Brain microvascular endothelial cell (primary cell): ENCODE results near the gene MVK.

ENCODE experiments used
- DNase-seq: peaks from one replicate; pipeline ENCODE4 v3.0.0-alpha.2; 2020
- H3K27ac ChIP-seq: fragments of 250-450 bp; sonication (Bioruptor Pico); 2 replicates; pipeline ENCODE4 v1.5.1; 2020; ENCODE audit warnings: mild to moderate bottlenecking, moderate library complexity
- H3K27me3 ChIP-seq: fragments of 250-450 bp; sonication (Bioruptor Pico); replicated peaks from 2 replicates; pipeline ENCODE4 v1.5.1; 2020; ENCODE audit warnings: mild to moderate bottlenecking
- H3K36me3 ChIP-seq: fragments of 250-450 bp; sonication (Bioruptor Pico); replicated peaks from 2 replicates; pipeline ENCODE4 v1.5.1; 2020; ENCODE audit warnings: mild to moderate bottlenecking
- H3K4me3 ChIP-seq: 2 replicates; pipeline ENCODE4 v1.5.1; 2011; ENCODE audit warnings: low read depth, mild to moderate bottlenecking, control low read depth, low read length, moderate library complexity
- in situ Hi-C: cut with HindIII; loops from 2 replicates; pipeline ENCODE4 v1.10.0; 2017; ENCODE audit warnings: low sequenced_read_pairs, low pct_ligation_motif_present
- TF ChIP-seq, protein P1 (sequence below): IDR thresholded peaks from 2 replicates; pipeline ENCODE4 v1.5.1; 2011; ENCODE audit warnings: low read depth, mild to moderate bottlenecking, moderate library complexity, low read length, control low read depth, inconsistent platforms; ENCODE audit errors: missing control alignments

MVK gene

DNA sequence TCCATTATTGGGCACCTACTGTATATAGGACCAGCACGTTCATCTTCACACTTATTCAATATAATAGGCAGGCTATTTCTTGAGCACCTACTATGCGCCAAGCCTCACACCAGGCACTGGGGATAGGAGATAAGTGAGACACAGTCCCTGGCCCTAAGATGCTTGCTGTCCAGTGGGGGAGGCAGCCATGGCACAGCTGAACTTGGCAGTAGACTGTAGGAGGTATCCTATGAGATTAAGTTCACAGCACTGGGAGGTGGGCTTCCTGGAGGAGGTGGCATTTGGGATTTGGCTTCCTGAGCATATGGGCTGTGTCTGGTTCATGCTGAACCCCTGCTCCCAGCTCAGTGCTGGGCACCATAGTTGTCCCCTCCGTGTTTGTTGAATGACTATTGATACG lies 65.1 kb downstream of the MVK start:
- in situ Hi-C loops = no loop called here
- Histone ChIP-seq H3K36me3 (no peaks in the 10 kb centered on the region), H3K27ac (no peak overlapping the region), H3K4me3 (no peak overlapping the region), H3K27me3 (no peaks in the 10 kb centered on the region)
- TF ChIP-seq, protein P1, sequence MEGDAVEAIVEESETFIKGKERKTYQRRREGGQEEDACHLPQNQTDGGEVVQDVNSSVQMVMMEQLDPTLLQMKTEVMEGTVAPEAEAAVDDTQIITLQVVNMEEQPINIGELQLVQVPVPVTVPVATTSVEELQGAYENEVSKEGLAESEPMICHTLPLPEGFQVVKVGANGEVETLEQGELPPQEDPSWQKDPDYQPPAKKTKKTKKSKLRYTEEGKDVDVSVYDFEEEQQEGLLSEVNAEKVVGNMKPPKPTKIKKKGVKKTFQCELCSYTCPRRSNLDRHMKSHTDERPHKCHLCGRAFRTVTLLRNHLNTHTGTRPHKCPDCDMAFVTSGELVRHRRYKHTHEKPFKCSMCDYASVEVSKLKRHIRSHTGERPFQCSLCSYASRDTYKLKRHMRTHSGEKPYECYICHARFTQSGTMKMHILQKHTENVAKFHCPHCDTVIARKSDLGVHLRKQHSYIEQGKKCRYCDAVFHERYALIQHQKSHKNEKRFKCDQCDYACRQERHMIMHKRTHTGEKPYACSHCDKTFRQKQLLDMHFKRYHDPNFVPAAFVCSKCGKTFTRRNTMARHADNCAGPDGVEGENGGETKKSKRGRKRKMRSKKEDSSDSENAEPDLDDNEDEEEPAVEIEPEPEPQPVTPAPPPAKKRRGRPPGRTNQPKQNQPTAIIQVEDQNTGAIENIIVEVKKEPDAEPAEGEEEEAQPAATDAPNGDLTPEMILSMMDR = no peak
- DNase-seq = no peak

DNA sequence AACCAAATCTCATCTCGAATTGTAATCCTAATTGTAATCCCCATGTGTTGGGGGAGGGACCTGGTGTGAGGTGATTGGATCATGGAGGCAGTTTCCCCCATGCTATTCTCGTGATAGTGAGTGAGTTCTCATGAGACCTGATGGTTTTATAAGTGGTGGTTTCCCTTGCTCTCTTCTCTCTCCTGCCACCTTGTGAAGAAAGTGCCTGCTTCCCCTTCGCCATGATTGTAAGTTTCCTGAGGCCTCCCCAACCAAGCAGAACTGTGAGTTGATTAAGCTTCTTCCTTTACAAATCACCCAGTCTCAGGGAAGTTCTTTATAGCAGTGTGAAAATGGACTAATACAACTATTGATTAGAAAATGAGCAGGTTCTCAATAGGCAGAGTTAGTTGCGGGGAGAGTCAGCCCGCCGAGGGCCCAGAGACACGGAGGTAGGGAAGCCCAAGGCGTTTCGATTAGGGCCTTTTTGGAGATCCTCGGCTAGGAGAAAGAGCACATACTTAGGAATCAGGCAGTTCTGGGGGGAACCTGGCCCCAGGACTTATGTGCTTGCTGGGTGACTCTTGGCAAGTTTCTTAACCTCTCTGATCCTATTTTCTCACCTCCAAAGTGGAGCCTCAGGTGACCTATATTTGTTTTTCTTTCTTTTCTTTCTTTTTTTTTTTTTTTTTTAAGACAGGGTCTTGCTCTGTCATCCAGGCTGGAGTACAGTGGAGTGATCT lies 65.7 kb downstream of the MVK start:
- no peaks in the 10 kb centered on the region for H3K36me3 ChIP-seq
- in situ Hi-C loops = no loop called here
- H3K4me3 ChIP-seq = no peak overlapping the region
- TF ChIP-seq, protein P1 = no peak
- no peak overlapping the region for H3K27ac ChIP-seq
- H3K27me3 ChIP-seq = no peaks in the 10 kb centered on the region
- DNase-seq = no peak

DNA sequence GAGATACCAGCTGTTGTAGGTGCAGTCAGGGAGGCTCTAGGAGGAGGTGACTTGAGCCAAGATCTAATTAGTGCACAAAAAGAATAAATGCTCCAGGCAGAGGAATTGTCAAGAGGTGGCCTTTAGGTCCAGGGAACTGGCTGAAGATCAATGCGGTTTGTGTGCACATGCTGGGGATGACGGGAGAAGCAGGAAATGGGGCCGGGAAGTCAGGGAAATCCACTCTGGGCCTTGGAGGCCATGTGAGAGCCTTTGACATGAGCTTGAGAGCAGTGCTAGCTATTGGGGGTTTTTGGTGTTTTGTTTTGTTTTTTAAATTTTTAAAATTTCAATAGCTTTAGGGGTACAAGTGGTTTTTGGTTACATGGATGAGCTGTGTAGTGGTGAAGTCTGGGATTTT lies 67.4 kb downstream of the MVK start:
- Histone ChIP-seq H3K36me3 (no peaks in the 10 kb centered on the region), H3K27ac (no peak overlapping the region), H3K27me3 (peaks cover 2% of the 10 kb centered on the region), H3K4me3 (no peak overlapping the region)
- in situ Hi-C loops = no loop called here
- no peak for DNase-seq
- TF ChIP-seq, protein P1 = no peak

DNA sequence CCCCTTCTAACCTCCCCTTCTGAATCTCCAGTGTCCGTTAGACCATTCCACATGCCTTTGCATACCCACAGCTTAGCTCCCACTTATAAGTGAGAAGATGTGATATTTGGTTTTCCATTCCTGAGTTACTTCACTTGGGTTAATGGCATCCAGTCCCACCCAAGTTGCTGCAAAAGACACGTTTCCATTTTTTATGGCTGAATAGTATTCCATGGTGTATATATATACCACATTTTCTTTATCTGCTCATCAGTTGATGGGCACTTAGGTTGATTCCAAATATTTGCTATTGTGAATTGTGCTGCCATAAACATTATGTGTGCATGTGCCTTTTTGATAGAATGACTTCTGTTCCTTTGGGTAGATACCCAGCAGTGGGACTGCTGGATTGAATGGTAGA lies 67.8 kb downstream of the MVK start:
- H3K36me3 ChIP-seq = no peaks in the 10 kb centered on the region
- H3K4me3 ChIP-seq = no peak overlapping the region
- no peak overlapping the region for H3K27ac ChIP-seq
- TF ChIP-seq, protein P1 = no peak
- no peak for DNase-seq
- in situ Hi-C loops = no loop called here
- peaks cover 2% of the 10 kb centered on the region for H3K27me3 ChIP-seq

DNA sequence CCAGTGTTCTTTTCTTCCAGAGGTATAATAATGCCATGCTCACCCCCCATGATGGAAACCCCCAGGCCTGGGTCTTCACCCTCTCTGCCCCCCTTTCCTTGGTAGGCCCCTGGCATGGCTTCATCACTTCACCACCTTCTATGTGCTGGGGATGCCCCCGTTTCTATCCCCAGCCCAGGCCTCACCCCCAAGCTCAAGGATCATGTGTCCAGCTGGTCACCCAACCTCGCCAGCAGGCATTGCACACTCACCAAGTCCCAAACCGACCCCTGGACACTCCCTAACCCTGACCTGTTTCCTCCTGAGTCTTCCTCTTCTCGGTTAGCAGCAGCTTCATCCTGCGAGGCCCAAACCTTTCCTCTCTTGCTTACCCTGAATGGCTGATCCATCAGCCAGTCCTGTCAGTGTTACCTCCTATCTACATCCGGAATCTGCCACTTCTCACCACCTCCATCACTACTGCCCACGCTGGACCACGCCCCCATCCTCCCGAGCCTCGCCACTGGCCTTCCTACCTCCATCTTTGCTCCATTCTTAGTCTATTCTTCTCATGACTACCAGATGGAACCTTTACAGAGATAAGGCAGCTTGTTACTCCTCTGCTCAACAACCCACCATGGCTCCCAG lies 69.0 kb downstream of the MVK start:
- no peak overlapping the region for H3K27ac ChIP-seq
- H3K4me3 ChIP-seq = no peak overlapping the region
- peaks cover 2% of the 10 kb centered on the region for H3K27me3 ChIP-seq
- DNase-seq = no peak
- no peaks in the 10 kb centered on the region for H3K36me3 ChIP-seq
- in situ Hi-C loops = no loop called here
- TF ChIP-seq, protein P1 = no peak
